GM21381 (cell line): Measurements from ENCODE around the gene ATIC.
A peak's percentile ranks its signal among the peaks of the same experiment; 100 is the strongest.
"Not testable (repeated sequence)": the region's sequence is repeated elsewhere in the genome, so short reads cannot be mapped to it uniquely, and the experiment has no call there.

Experiments used
- ATAC-seq: cut with Tn5 transposase; IDR thresholded peaks from one replicate; pipeline ENCODE4 v1.9.1; 2021; ENCODE audit warnings: mild to moderate bottlenecking, moderate library complexity; ENCODE audit not compliant: unreplicated experiment

The ATIC gene

GRCh38 chr2:215311625-215312396, at the start of gene ATIC:
Gene ATIC, plus strand, starts transcription at chr2:215312059. Its CDS starts 84 bp downstream, at chr2:215312143.
- peak; percentile 97 for ATAC-seq

- no peak for ATAC-seq
Measured at GRCh38 chr2:215262303-215262702, 49.6 kb upstream of the ATIC start.

- ATAC-seq = no peak
Measured at GRCh38 chr2:215262741-215263362, 49.0 kb upstream of the ATIC start.

GRCh38 chr2:215264374-215264773, 47.5 kb upstream of the ATIC start:
- ATAC-seq = no peak

GRCh38 chr2:215269397-215270117, 42.3 kb upstream of the ATIC start:
- peak; percentile 60 for ATAC-seq

GRCh38 chr2:215270118-215270451, 41.8 kb upstream of the ATIC start:
- no peak for ATAC-seq

GRCh38 chr2:215271446-215271845, 40.4 kb upstream of the ATIC start:
- ATAC-seq = no peak

GRCh38 chr2:215272918-215273317, 38.9 kb upstream of the ATIC start:
- ATAC-seq = no peak

- no peak for ATAC-seq
Measured at GRCh38 chr2:215274829-215275228, 37.0 kb upstream of the ATIC start.

GRCh38 chr2:215275824-215276223, 36.0 kb upstream of the ATIC start:
- ATAC-seq = no peak

- no peak for ATAC-seq
Measured at GRCh38 chr2:215277944-215278343, 33.9 kb upstream of the ATIC start.

- peak; percentile 53 for ATAC-seq
Measured at GRCh38 chr2:215280326-215280725, 31.5 kb upstream of the ATIC start.

- ATAC-seq = no peak
Measured at GRCh38 chr2:215283221-215283620, 28.6 kb upstream of the ATIC start.

GRCh38 chr2:215286309-215286708, 25.6 kb upstream of the ATIC start:
- ATAC-seq = no peak

- ATAC-seq = no peak
Measured at GRCh38 chr2:215288112-215288815, 23.6 kb upstream of the ATIC start.

- ATAC-seq = no peak
Measured at GRCh38 chr2:215290980-215291599, 20.8 kb upstream of the ATIC start.

- ATAC-seq = no peak
Measured at GRCh38 chr2:215293879-215294278, 18.0 kb upstream of the ATIC start.

- ATAC-seq = no peak
Measured at GRCh38 chr2:215299337-215299859, 12.5 kb upstream of the ATIC start.

GRCh38 chr2:215301994-215302393, 9.9 kb upstream of the ATIC start:
- no peak for ATAC-seq

- not testable (repeated sequence) for ATAC-seq
Measured at GRCh38 chr2:215311259-215311624, 617 bp upstream of the ATIC start.

- no peak for ATAC-seq
Measured at GRCh38 chr2:215313255-215313613, 1.4 kb downstream of the ATIC start.
